GM21528 (cell line): ENCODE measurements around the gene MAML2.
A peak's percentile ranks its signal among the peaks of the same experiment; 100 is the strongest.

ENCODE experiments used
- ATAC-seq: cut with Tn5 transposase; IDR thresholded peaks from one replicate; pipeline ENCODE4 v1.9.1; 2021; ENCODE audit warnings: mild to moderate bottlenecking, moderate library complexity; ENCODE audit not compliant: unreplicated experiment, low FRiP score

The MAML2 gene

GRCh38 chr11:96254854-96255253 is 88.1 kb downstream of the MAML2 start:
- no peak for ATAC-seq

- peak; percentile 57 for ATAC-seq
Observed at GRCh38 chr11:96254087-96254486, 88.9 kb downstream of the MAML2 start.

- ATAC-seq = no peak
Observed at GRCh38 chr11:96246718-96247552, 96.1 kb downstream of the MAML2 start.

- peak; percentile 96 for ATAC-seq
Observed at GRCh38 chr11:96242971-96243647, 99.9 kb downstream of the MAML2 start.

- no peak for ATAC-seq
Observed at GRCh38 chr11:96242191-96242847, 100.7 kb downstream of the MAML2 start.

GRCh38 chr11:96241331-96241841 is 101.6 kb downstream of the MAML2 start:
- no peak for ATAC-seq

- no peak for ATAC-seq
Observed at GRCh38 chr11:96238563-96239135, 104.3 kb downstream of the MAML2 start.

GRCh38 chr11:96237766-96238266 is 105.2 kb downstream of the MAML2 start:
- ATAC-seq = no peak

- ATAC-seq = peak; percentile 76
Observed at GRCh38 chr11:96235751-96236150, 107.2 kb downstream of the MAML2 start.

- no peak for ATAC-seq
Observed at GRCh38 chr11:96234866-96235441, 108.0 kb downstream of the MAML2 start.

- ATAC-seq = no peak
Observed at GRCh38 chr11:96232132-96232531, 110.9 kb downstream of the MAML2 start.

GRCh38 chr11:96230686-96231085 is 112.3 kb downstream of the MAML2 start:
- ATAC-seq = no peak

- no peak for ATAC-seq
Observed at GRCh38 chr11:96229354-96229977, 113.5 kb downstream of the MAML2 start.

- no peak for ATAC-seq
Observed at GRCh38 chr11:96228910-96229309, 114.1 kb downstream of the MAML2 start.

- no peak for ATAC-seq
Observed at GRCh38 chr11:96228473-96228891, 114.5 kb downstream of the MAML2 start.

GRCh38 chr11:96227244-96227643 is 115.8 kb downstream of the MAML2 start:
- no peak for ATAC-seq

GRCh38 chr11:96223083-96223482 is 119.9 kb downstream of the MAML2 start:
- ATAC-seq = no peak

- ATAC-seq = no peak
Observed at GRCh38 chr11:96222102-96222501, 120.9 kb downstream of the MAML2 start.

- ATAC-seq = no peak
Observed at GRCh38 chr11:96221244-96222070, 121.5 kb downstream of the MAML2 start.
